IMR-90 (cell line): ENCODE data around the gene ABTB2. TPM values are rescaled to one million over a fixed set of nuclear protein-coding genes. Genes with fewer than 3 reads are reported as not detected.

ENCODE experiments used
- ATAC-seq: fragments of 200-7000 bp; cut with Tn5 transposase; 2 replicates; pipeline ENCODE4 v1.9.1; 2020; ENCODE audit warnings: low read depth, mild to moderate bottlenecking, moderate library complexity
- BruUV-seq: library from RNA; stranded (reverse); fragments of 400-500 nt; replicated peaks from 2 replicates; lab custom pipeline; 2021; lab: Mats Ljungman, UMichigan
- CTCF ChIA-PET: fragments of 300-600 bp; formaldehyde crosslinking; extraction: SDS; loops from one replicate; lab custom pipeline; 2021; ENCODE audit warnings: antibody characterized with exemption; lab: Yijun Ruan, JAX
- POLR2A ChIA-PET: fragments of 300-600 bp; sonication (Branson Sonifier 250); formaldehyde crosslinking; loops from one replicate; lab custom pipeline; 2022; ENCODE audit warnings: antibody characterized with exemption; ENCODE audit not compliant: unreplicated experiment; lab: Charles Lee
- DNase-seq: peaks from one replicate; pipeline ENCODE4 v3.0.0; 2013
- H2AFZ ChIP-seq: replicated peaks from 2 replicates; pipeline ENCODE3; 2013; ENCODE audit warnings: low read length, mild to moderate bottlenecking; ENCODE audit not compliant: poor library complexity
- H2AK5ac ChIP-seq: 2 replicates; pipeline ENCODE4 v1.6.1; 2013; ENCODE audit warnings: low read depth, low read length, inconsistent platforms
- H2AK9ac ChIP-seq: replicated peaks from 2 replicates; pipeline ENCODE3; 2013; ENCODE audit warnings: mild to moderate bottlenecking, low read depth, low read length, moderate library complexity; ENCODE audit not compliant: poor library complexity
- H2BK120ac ChIP-seq: 2 replicates; pipeline ENCODE4 v1.6.1; 2013; ENCODE audit warnings: low read depth, low read length, inconsistent platforms
- H2BK15ac ChIP-seq: 3 replicates; pipeline ENCODE4 v1.6.1; 2013; ENCODE audit warnings: low read depth, low read length, inconsistent platforms
- H2BK20ac ChIP-seq: 2 replicates; pipeline ENCODE4 v1.6.1; 2013; ENCODE audit warnings: low read depth, mild to moderate bottlenecking, inconsistent platforms, low read length, moderate library complexity
- H2BK5ac ChIP-seq: 2 replicates; pipeline ENCODE4 v1.6.1; 2013; ENCODE audit warnings: mild to moderate bottlenecking, low read depth, low read length, inconsistent platforms; ENCODE audit not compliant: poor library complexity, severe bottlenecking
- H3K14ac ChIP-seq: replicated peaks from 2 replicates; pipeline ENCODE4 v1.6.1; 2013; ENCODE audit warnings: low read depth, low read length, inconsistent platforms
- H3K18ac ChIP-seq: 2 replicates; pipeline ENCODE4 v1.6.1; 2013; ENCODE audit warnings: low read depth, low read length, control low read depth
- H3K23ac ChIP-seq: 2 replicates; pipeline ENCODE4 v1.6.1; 2013; ENCODE audit warnings: low read depth, low read length, inconsistent platforms
- H3K27ac ChIP-seq: 2 replicates; pipeline ENCODE4 v1.5.1; 2013; ENCODE audit warnings: mild to moderate bottlenecking, control low read depth, low read length; ENCODE audit not compliant: insufficient read depth
- H3K27me3 ChIP-seq: 2 replicates; pipeline ENCODE4 v1.6.1; 2013; ENCODE audit warnings: low read length; ENCODE audit not compliant: control insufficient read depth, insufficient read depth
- H3K36me3 ChIP-seq: 2 replicates; pipeline ENCODE4 v1.6.1; 2013; ENCODE audit warnings: low read length, mixed read lengths; ENCODE audit not compliant: control insufficient read depth, insufficient read depth
- H3K4ac ChIP-seq: 2 replicates; pipeline ENCODE4 v1.6.1; 2013; ENCODE audit warnings: low read depth, low read length, inconsistent platforms
- H3K4me1 ChIP-seq: 2 replicates; pipeline ENCODE4 v1.6.1; 2013; ENCODE audit warnings: low read length, mixed read lengths; ENCODE audit not compliant: control insufficient read depth, insufficient read depth
- H3K4me2 ChIP-seq: 2 replicates; pipeline ENCODE4 v1.6.1; 2013; ENCODE audit warnings: low read depth, mild to moderate bottlenecking, control low read depth, low read length, moderate library complexity
- H3K4me3 ChIP-seq: 2 replicates; pipeline ENCODE4 v1.5.1; 2013; ENCODE audit warnings: low read depth, mild to moderate bottlenecking, control low read depth, low read length, moderate library complexity; ENCODE audit not compliant: insufficient read depth
- H3K56ac ChIP-seq: 2 replicates; pipeline ENCODE4 v1.6.1; 2013; ENCODE audit warnings: low read length, inconsistent platforms; ENCODE audit not compliant: insufficient read depth; ENCODE audit errors: extremely low read depth
- H3K79me1 ChIP-seq, 2 experiments: 2 replicates each; pipeline ENCODE4 v1.6.1; 2013; ENCODE audit warnings: low read length in 2 of 2, inconsistent platforms in 1 of 2, low read depth in 1 of 2
- H3K9ac ChIP-seq: 2 replicates; pipeline ENCODE4 v1.6.1; 2013; ENCODE audit warnings: low read depth, low read length, control low read depth
- H3K9me1 ChIP-seq: 2 replicates; pipeline ENCODE4 v1.6.1; 2013; ENCODE audit warnings: low read length, inconsistent platforms; ENCODE audit not compliant: insufficient read depth
- H3K9me3 ChIP-seq: 2 replicates; pipeline ENCODE4 v1.6.1; 2013; ENCODE audit warnings: low read length; ENCODE audit not compliant: control insufficient read depth, insufficient read depth
- H4K20me1 ChIP-seq: 2 replicates; pipeline ENCODE4 v1.6.1; 2013; ENCODE audit warnings: low read length, inconsistent platforms; ENCODE audit not compliant: insufficient read depth
- H4K5ac ChIP-seq: 2 replicates; pipeline ENCODE4 v1.6.1; 2013; ENCODE audit warnings: mild to moderate bottlenecking, low read depth, low read length, control low read depth
- H4K8ac ChIP-seq, 2 experiments: 2 replicates each; pipeline ENCODE4 v1.6.1; 2013; ENCODE audit warnings: low read depth in 2 of 2, low read length in 2 of 2, control low read depth in 1 of 2, inconsistent platforms in 1 of 2
- H4K91ac ChIP-seq: 2 replicates; pipeline ENCODE4 v1.6.1; 2013; ENCODE audit warnings: low read depth, low read length, inconsistent platforms; ENCODE audit not compliant: insufficient read depth
- CEBPB ChIP-seq: IDR thresholded peaks from 2 replicates; pipeline ENCODE4 v1.6.1; 2012; ENCODE audit warnings: low read depth, low read length, improper control_type of control experiment
- CHD1 ChIP-seq: IDR thresholded peaks from 2 replicates; pipeline ENCODE4 v1.6.1; 2012; ENCODE audit warnings: low read depth, low read length, improper control_type of control experiment
- MAFK ChIP-seq: IDR thresholded peaks from 2 replicates; pipeline ENCODE4 v1.6.1; 2012; ENCODE audit warnings: low read depth, low read length, improper control_type of control experiment
- MAZ ChIP-seq: IDR thresholded peaks from 2 replicates; pipeline ENCODE4 v1.6.1; 2012; ENCODE audit warnings: low read depth, mild to moderate bottlenecking, low read length, improper control_type of control experiment, moderate library complexity, borderline replicate concordance
- NFE2L2 ChIP-seq: fragments of 150-350 bp; IDR thresholded peaks from 2 replicates; pipeline ENCODE4 v1.6.1; 2016; ENCODE audit warnings: low read depth, mild to moderate bottlenecking, low read length
- POLR2A ChIP-seq: IDR thresholded peaks from 2 replicates; pipeline ENCODE4 v1.6.1; 2012; ENCODE audit warnings: mild to moderate bottlenecking, low read depth, low read length
- RCOR1 ChIP-seq: IDR thresholded peaks from 2 replicates; pipeline ENCODE4 v1.6.1; 2012; ENCODE audit warnings: mild to moderate bottlenecking, low read length, improper control_type of control experiment; ENCODE audit not compliant: insufficient replicate concordance
- RFX5 ChIP-seq: IDR thresholded peaks from 2 replicates; pipeline ENCODE4 v1.8.0; 2012; ENCODE audit warnings: low read depth, mild to moderate bottlenecking, low read length, moderate library complexity
- WGBS, 2 experiments: methylation state at CpG; one replicate each; pipeline versions ENCODE4 v1.1.5 to v1.1.7; 2013; ENCODE audit warnings: missing lambda C conversion rate in 2 of 2; ENCODE audit not compliant: insufficient read length in 1 of 2; ENCODE audit errors: extremely low coverage in 2 of 2; 5-methylcytosine and 5-hydroxymethylcytosine counted together
- dilution Hi-C: fragments of 300-500 bp; cut with HindIII; formaldehyde crosslinking; loops from one replicate; pipeline ENCODE4 v1.14.3; 2018; ENCODE audit warnings: low sequenced_read_pairs; ENCODE audit not compliant: unreplicated experiment
- in situ Hi-C: fragments of 300-500 bp; cut with MboI; formaldehyde crosslinking; loops from 3 replicates; pipeline ENCODE4 v1.14.3; 2019; ENCODE audit warnings: low sequenced_read_pairs, inconsistent platforms, mixed read lengths
- intact Hi-C: fragments of 100-400 bp; cut with micrococcal nuclease; formaldehyde crosslinking; loops from 2 replicates; pipeline ENCODE4 v1.10.0; 2022
- polyA plus RNA-seq, 3 experiments: library from polyadenylated mRNA; depleted of rRNA; stranded (reverse); fragments of >200 nt; gene quantifications; 2 replicates each; pipeline ENCODE4 v1.2.3, GENCODE V29; 2012; ENCODE audit warnings: low replicate concordance in 1 of 3
- total RNA-seq: library from RNA; depleted of rRNA; stranded (reverse); fragments of >200 nt; gene quantifications from 2 replicates; pipeline ENCODE4 v1.2.3, GENCODE V29; 2012
- TF ChIP-seq, protein P1 (sequence below): fragments of 150-350 bp; IDR thresholded peaks from 2 replicates; pipeline ENCODE4 v1.6.1; 2017; ENCODE audit warnings: mild to moderate bottlenecking, antibody characterized with exemption, low read length, low read depth
- TF ChIP-seq, protein P2 (sequence below): conservative IDR thresholded peaks from 2 replicates; pipeline ENCODE4 v1.5.1; 2012; ENCODE audit warnings: mild to moderate bottlenecking, low read depth, low read length, improper control_type of control experiment

Gene ABTB2
- total and polyA plus RNA-seq, 2 of the 4 experiments (the other 2 are of a cell fraction): 0.18 to 2.0 TPM

DNA sequence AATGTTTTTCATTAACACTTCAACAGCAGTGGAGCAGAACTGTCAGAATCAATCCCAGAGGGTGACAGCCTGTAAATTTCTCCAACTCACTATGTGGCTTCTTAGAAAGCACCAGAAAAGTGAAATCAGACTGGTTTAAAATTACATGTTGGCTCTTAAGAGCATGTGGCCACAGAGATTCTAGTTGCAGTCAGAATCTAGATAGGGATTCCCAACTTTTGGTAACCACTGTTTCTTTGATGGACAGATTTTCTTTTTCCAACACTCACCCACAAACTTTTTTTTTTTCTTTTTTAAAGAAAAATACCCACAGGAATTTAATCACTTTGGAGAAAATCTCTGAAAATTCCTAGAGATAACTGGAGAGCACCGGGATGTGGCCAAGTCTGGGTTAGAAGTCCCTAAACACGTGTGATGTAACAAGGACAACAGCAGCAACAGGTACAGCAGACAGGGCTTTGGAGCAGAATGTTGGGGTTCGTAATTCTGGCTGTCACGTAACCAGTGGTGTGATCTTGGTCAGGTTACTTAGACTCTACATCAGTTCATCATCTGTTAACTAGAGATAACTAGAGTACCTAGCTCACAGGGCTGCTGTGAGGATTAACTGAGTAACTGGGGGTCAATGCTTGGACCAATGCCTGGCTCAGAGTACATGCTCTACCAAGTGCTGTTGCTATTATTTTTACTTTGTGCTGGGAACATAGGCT lies 152.3 kb downstream of the ABTB2 start:
- no peaks in the 10 kb centered on the region for H3K79me1 ChIP-seq
- no peak overlapping the region for H3K27ac ChIP-seq
- 0 out of 2 replicates have a peak overlapping the region, but pooled peaks have one; percentile 44 for H3K14ac ChIP-seq
- POLR2A ChIA-PET: no interaction called here
- H3K4me1 ChIP-seq: peaks cover 13% of the 10 kb centered on the region
- H3K36me3 ChIP-seq: no peaks in the 10 kb centered on the region
- H3K9ac ChIP-seq: no peak overlapping the region
- H3K4me3 ChIP-seq: no peak overlapping the region
- no peak overlapping the region for H2BK120ac ChIP-seq
- intact Hi-C loops: no loop called here
- dilution Hi-C loops: no loop called here
- H3K23ac ChIP-seq: no peak overlapping the region
- peak; percentile 39 for DNase-seq
- no peak overlapping the region for H2BK20ac ChIP-seq
- no peak overlapping the region for H3K4ac ChIP-seq
- TF ChIP-seq, protein P1, sequence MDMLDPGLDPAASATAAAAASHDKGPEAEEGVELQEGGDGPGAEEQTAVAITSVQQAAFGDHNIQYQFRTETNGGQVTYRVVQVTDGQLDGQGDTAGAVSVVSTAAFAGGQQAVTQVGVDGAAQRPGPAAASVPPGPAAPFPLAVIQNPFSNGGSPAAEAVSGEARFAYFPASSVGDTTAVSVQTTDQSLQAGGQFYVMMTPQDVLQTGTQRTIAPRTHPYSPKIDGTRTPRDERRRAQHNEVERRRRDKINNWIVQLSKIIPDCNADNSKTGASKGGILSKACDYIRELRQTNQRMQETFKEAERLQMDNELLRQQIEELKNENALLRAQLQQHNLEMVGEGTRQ: no peak
- TF ChIP-seq RFX5 (no peak), MAFK (no peak), CHD1 (no peak), POLR2A (no peak), MAZ (no peak), RCOR1 (no peak), CEBPB (no peak), NFE2L2 (no peak)
- TF ChIP-seq, protein P2, sequence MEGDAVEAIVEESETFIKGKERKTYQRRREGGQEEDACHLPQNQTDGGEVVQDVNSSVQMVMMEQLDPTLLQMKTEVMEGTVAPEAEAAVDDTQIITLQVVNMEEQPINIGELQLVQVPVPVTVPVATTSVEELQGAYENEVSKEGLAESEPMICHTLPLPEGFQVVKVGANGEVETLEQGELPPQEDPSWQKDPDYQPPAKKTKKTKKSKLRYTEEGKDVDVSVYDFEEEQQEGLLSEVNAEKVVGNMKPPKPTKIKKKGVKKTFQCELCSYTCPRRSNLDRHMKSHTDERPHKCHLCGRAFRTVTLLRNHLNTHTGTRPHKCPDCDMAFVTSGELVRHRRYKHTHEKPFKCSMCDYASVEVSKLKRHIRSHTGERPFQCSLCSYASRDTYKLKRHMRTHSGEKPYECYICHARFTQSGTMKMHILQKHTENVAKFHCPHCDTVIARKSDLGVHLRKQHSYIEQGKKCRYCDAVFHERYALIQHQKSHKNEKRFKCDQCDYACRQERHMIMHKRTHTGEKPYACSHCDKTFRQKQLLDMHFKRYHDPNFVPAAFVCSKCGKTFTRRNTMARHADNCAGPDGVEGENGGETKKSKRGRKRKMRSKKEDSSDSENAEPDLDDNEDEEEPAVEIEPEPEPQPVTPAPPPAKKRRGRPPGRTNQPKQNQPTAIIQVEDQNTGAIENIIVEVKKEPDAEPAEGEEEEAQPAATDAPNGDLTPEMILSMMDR: no peak
- H3K56ac ChIP-seq: no peak overlapping the region
- 0% methylated on average over 1 of the region's 4 CpGs; no CpG with 5 or more reads in 1 of the 2 experiments for WGBS, 2 experiments
- no peak overlapping the region for H2AFZ ChIP-seq
- ATAC-seq: no peak
- H4K5ac ChIP-seq: no peak overlapping the region
- no peaks in the 10 kb centered on the region for H4K20me1 ChIP-seq
- H4K8ac ChIP-seq: no peak overlapping the region
- in situ Hi-C loops: no loop called here
- no peaks in the 10 kb centered on the region for H3K9me3 ChIP-seq
- BruUV-seq: no TSS peak
- peak overlapping the region; percentile 69; the same call in 1 of the 2 replicates for H2AK5ac ChIP-seq
- H2AK9ac ChIP-seq: peak overlapping the region; percentile 39
- H3K4me2 ChIP-seq: no peak overlapping the region
- no peaks in the 10 kb centered on the region for H3K27me3 ChIP-seq
- peaks cover 11% of the 10 kb centered on the region for H3K9me1 ChIP-seq
- no peak overlapping the region for H3K18ac ChIP-seq
- H2BK5ac ChIP-seq: no peak overlapping the region
- no peak overlapping the region for H2BK15ac ChIP-seq
- H4K91ac ChIP-seq: no peak overlapping the region
- CTCF ChIA-PET: no interaction called here
